HG03039 (cell line): Measurements from ENCODE around the gene BRAF.
"Not testable (repeated sequence)": the region's sequence is repeated elsewhere in the genome, so short reads cannot be mapped to it uniquely, and the experiment has no call there.

Experiments used
- ATAC-seq: cut with Tn5 transposase; IDR thresholded peaks from one replicate; pipeline ENCODE4 v1.9.1; 2021; ENCODE audit warnings: mild to moderate bottlenecking, moderate library complexity; ENCODE audit not compliant: unreplicated experiment

BRAF gene

DNA sequence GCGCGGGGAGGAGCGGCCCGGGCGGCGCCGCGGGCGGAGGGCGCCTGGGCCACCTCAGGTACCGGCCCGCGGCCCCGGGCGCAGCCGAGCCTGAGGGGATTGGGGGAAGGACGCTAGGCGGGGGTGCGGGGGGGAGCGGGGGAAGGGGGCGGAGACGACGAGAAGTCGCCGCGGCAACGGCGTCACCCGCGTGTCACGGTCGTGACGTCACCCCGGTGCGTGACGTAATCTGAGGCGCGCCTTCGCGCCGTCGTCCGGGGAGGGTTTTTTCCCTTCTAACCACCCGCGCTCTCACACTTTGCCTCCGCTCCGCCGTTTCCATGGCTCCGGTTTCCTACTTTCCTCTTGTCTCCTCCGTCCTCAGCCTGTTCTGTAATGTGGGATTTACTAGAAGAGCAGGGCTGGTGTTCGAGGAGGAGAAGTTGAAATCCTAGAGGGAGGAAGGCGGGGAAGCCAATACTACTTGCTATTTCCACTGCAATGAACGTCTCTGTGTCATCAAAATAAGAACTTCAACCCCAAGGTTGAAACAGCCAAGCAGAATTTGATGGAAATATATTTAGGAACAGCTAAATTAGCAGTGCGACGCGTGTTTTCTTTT is at the start of gene BRAF:
BRAF (minus strand) TSS at position 109 of the 601 bp plus-strand sequence. CDS start 226 bp downstream, outside the sequence.
- peak; percentile 49 for ATAC-seq

DNA sequence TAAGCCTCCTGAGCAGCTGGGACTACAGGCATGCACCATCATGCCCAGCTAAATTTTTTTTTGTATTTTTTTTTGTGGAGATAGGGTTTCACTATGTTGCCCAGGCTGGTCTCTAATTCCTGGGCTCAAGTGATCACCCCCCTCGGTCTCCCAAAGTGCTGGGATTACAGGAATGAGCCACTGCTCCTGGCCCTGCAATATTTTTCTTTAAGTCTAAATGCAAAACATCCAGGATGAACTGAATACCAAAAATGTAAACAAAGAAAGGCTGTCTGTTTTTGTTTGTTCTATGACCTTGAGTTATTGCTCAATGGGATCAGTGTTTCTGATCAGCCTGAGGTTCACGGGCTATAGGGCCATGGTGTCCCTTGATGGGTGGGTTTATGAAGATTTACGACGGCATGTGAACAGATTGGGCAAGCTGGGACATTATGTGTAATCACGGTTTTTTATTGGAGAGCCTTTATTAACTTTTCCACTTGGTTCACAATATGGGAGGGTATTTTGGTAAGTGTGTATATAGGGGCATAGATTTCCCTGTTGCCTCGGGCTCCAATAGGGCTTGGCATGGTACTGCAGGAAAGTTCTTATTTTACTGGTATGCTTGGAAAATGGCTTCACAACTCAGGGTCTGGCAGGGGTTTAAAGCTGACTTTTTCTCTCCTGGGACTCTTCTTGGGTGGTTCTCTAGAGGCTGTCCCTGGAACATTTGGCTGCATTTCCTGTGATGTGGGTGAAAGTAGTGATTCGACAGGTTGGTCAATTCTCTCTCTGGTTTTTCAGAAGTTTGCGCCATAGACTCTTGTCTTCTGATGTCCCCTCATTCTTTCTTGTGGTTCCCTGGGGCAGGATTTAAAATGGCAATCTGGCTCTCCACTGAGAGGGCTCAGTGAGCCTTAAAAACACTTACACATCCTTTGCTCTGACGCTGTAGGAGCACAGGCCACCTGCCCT is 48.4 kb upstream of the BRAF start:
- ATAC-seq: no peak

DNA sequence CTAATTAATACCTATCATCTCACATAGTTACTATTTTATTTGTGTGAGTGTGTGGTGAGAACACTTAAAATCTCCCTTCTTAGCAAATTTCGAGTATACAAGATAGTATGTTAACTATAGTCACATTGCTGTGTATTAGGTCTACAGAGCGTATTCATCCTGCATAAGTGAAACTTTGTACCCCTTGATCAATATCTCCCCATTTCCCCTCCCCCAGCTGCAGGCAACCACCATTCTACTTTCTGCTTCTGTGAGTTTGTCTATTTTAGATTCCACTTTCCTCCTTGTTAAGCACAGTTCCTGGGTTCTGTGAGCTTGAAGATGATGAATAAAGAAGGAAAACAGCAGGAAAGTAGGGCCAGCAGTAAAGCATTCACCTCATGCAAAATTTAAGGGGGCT is 47.6 kb upstream of the BRAF start:
- no peak for ATAC-seq

DNA sequence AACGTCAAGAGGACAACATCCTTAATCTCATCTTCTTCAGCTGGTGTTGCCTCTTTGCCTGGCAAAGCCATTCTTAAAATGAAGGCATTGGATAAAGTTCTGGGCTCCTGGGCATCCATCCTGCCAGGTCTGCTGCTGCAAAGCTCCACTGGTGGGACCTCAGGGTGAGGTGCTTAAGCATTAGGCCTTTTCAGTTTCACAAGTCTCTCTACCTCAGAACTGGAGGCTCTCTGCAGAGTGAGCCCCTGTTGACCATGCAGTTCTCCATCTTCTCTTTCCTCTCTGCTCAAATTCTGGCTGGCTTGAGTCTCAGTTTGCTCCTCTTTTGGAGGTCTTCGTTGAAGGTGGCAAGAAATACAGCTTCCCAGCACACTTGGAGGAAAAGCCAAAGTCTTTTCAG is 42.7 kb upstream of the BRAF start:
- ATAC-seq: no peak

DNA sequence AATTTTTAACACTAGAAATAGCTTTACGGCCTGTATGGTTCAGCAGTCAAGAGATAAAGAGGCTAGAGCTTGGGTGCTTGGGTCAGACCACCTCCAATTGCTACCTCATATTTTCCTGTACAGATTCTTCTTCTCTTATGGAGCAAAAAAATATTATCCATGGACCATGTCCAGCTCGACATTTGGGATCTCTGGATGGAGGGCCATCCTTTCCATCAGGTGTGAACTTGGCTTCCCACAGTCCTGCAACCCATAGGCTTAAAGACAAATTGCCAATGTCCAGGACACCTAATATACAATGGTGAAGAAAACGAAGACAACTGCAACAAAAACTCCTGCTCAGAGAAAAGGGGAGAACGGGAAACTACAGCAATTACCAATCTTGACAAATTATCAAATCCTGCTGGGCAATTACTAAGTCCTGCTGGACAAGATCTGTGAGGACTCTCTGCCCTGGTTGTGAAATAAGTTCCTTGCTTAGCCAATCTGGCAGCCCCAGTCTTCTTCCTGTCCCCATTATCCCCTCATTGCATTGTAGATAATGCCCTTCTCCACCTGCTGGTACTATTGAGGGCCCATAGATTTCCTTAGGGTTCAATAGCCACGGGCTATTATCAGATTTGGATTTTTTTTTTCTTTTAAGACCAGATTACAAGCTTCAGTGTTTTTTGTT is 42.0 kb upstream of the BRAF start:
- no peak for ATAC-seq

DNA sequence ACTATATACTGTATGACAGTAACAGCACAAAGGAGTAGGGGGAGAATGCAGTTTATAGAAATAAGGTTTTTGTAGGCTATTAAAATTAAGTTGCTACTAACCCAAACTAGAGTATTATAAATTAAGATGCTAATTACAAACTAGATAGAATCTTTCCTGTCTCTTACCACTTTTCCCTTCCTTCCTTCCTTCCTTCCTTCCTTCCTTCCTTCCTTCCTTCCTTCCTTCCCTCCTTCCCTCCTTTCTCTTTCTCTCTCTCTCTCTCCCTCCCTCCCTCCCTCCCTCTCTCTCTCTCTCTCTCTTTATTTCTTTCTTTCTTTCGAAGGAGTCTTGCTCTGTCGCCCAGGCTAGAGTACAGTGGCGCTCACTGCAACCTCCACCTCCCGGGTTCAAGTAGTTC is 36.4 kb upstream of the BRAF start:
- ATAC-seq: no peak

DNA sequence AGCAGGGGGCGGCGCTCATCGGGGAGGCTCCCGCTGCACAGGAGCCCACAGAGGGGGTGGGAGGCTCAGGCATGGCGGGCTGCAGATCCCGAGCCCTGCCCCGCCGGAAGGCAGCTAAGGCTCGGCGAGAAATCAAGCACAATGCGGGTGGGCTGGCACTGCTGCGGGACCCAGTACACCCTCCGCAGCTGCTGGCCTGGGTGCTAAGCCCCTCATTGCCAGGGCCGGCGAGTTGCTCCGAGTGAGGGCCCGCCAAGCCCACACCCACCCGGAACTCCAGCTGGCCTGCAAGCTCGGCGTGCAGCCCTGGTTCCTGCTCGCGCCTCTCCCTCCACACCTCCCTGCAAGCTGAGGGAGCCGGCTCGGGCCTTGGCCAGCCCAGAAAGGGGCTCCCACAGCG is 32.3 kb upstream of the BRAF start:
- not testable (repeated sequence) for ATAC-seq

DNA sequence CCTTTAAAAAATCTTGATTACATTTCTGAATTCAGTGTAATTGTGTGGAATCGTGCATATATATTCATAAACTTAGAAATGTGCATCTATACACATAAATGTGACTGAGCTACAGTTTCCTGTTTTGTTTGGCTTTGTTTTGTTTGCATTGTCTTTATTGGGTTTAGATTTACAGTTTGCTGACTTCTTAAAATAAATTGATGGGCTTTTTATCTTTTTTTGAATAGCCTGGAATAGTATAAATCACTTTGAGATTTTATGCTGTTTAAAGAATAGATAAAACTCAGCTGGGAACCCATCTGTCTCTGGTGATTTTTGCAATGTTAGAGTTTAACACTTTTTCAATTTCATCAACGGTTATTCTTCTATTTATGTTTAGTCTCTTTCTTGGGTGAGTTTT is 21.2 kb upstream of the BRAF start:
- no peak for ATAC-seq

DNA sequence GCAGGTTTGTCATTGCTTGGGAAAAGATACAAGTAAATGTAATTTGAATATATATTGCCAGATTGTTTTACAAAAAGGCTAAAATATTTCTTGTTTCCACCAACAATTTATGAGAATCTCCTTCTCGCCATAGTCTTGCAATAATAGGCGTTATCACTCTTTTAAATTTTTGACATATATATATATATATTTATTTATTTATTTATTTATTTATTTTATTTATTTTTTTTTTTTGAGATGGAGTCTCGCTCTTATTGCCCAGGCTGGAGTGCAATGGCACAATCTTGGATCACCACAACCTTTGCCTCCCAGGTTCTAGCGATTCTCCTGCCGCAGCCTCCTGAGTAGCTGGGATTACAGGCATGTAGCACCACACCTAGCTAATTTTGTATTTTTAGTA is 17.5 kb upstream of the BRAF start:
- ATAC-seq: not testable (repeated sequence)

DNA sequence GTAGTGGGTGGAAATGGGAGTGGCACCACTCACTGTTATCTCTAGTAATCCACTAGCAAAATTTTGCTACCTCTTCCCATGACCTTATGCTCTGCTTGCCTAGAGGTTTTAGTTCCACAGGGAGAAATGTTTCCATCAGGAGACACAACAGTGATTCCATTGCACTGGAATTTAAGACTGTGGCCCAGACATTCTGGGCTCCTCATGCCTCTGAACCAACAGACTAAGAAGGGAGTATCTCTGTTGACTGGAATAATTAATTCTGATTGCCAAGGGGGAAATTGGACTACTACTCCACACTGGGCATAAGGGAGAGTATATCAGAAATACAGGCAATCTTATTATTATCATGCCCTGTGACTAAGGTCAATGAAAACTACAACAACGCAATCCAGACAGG is 16.2 kb upstream of the BRAF start:
- no peak for ATAC-seq

DNA sequence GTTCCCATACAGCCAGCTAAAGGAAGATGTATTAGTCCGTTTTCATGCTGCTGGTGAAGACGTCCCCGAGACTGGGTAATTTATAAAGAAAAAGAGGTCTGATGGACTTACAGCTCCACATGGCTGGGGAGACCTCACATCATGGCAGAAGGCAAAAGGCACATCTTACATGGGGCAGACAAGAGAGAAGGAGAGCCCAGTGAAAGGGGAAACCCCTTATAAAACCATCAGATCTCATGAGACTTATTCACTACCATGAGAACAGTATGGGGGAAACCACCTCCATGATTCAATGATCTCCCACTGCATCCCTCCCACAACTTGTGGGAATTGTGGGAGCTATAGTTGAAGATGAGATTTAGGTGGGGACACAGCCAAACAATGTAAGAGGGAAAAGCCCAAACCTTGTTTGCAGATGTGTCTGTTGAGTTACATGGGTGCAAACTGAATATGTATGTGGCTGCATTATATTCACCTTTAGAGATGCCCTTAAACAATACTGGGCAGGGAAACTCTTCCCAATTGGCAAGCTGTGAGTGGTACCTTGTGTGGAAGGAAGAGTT is 13.1 kb upstream of the BRAF start:
- ATAC-seq: no peak

DNA sequence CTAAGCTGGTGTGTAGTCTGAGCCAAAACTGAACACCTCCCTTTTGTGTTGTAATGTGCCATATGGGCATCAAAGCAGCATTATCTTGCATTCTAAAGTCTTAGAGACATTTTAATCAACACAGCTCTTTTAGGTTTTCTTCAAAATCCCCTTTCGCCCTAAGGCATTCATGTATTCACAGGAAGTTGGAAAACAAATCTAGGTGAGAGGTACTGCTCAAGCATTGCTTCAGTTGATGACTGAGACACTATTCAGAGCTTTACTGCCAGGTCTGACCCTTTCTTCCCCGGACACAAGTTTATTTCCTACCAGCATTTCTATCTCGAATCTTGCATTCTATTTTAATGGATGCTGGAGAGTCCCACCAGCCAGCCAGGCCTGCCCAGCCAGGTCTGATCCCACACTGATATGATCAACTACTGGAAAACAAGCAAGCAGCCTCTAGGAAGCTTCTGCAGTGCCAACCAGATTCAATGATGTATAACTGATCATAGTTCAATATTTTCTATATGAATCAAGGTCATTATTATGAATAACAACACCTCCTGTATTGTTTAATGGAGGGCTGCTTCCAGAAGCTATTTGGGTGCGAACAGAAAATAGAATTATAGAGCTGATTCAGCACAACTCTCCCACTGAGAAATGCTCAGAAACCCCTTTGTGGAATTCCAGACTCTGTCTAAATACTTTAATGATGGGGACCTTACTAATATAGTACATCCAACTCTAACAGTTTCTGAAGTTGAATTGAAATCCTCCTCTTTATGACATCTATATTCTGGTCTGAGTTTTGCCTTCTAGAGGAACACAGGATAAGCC is 4.0 kb upstream of the BRAF start:
- no peak for ATAC-seq

DNA sequence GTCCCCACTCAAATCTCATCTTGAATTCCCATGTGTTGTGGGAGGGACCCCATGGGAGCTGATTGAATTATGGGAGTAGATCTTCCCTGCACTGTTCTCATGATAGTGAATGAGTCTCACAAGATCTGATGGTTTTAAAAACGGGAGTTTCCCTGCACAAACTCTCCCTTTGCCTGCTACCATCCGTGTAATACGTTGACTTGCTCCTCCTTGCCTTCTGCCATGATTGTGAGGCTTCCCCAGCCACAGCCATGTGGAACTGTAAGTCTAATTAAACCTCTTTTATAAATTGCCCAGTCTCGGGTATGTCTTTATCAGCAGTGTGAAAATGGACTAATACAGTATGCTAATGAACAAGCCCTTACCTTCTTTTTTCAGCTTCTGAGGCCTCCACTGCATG is 3.2 kb upstream of the BRAF start:
- not testable (repeated sequence) for ATAC-seq

DNA sequence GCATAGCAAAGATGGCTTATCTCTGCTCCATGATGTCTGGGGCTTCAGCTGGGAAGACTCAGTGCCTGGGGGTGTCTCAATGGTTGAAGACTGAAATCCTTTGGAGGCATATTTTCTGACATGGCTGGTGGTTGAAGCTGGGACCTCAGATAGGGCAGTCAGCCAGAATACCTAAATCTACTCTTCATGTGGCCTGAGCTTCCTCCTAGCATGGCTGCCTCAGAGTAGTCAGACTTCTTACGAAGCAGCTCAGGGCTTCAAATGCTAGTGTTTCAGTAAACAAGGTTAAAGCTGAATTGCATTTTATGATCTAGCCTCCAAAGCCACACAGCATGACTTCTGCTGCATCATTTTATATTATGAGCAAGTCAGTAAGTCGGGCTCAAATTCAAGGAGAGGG is 2.6 kb upstream of the BRAF start:
- ATAC-seq: no peak

DNA sequence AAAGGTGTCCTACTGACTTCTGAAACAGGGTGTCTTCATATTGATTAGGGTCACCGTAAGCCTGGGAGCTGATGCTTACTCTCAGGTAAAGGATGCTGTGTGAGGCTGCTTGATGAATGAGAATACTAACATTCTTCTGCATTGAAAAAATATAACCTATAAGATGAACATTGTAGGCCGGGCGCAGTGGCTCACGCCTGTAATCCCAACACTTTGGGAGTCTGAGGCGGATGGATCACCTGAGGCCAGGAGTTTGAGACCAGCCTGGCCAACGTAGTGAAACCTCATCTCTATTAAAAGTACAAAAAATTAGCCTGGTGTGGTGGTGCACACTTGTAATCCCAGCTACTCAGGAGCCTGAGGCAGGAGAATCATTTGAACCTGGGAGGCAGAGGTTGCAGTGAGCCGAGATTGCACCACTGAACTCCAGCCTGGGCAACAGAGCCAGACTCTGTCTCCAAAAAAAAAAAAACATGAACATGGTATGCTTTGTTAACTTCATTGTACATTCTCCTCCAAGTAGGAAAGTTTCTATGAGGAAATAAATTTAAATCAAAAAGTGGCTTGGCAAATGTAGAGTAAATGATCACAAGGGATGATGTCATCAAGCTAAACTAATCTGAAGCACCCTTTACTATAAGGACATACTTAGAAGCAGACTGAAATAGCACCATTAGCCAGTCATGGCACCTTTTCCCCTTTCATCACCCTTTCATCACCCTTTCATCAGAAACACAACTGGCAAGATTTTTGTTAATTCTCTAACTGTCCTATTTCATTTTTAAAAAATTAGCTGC is 1.5 kb upstream of the BRAF start:
- ATAC-seq: no peak

DNA sequence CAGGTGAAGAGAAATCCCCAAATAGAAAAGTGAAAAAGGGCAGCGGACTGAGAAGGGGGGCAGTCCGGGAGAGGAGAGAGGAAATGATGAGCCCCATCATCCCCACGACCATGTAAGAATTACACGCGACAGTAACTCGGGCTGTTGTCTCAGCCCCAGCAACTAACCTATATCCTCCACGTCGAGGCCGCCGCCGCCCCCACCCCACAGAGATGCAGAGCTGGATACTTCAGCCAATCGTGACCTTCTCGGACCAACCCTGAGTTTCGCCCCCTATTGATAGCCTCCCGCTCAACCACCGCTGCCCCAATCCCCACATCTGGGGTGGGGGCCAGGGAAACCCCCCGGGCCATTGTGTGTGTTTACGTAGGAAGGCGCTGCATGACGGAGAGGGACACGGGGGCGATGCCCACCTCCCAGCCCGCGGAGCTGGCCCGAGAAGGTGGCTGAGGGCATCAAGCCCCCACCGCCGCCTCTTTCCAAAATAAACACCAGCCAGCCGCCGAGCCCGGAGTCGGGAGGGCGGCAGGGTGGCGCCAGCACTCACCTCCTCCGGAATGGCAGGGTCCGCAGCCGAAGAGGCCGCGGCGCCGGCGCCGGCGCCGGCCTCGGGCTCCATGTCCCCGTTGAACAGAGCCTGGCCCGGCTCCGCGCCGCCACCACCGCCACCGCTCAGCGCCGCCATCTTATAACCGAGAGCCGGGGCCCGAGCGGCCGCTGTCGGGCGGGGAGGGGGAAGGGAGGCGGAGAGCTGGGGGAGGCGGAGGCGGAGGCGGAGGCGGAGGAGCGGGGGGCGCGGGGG is 509 bp downstream of the BRAF start:
- peak; percentile 81 for ATAC-seq

DNA sequence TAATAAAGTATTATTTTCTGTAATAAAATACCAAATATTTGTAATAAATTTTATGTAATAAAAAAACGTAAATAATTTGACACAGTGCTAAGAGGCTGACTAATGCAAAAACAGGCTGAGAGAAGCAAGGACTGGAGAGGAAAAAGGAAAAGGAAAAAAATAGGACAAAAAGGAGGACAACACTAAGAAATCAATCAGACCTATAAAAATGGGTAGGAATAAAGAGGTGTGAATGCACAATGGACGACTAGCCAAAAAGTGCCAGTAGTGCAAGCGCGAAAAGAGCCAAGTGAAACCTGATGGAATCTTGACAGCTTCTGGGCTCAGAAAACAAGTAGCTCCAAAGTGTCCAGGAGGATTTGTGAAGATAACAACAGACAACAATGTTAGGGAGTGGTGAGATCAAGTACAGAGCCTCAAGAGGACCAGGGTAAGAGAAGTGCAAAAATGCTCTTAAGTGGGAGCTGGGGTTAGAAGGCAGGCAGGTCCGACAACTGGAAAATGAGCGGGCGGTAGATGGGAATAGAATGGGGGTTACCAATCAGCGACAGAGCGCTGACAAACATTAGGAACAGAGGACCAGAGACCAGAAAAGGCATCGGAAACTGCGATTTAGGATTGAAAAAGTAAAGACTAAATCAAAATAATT is 1.2 kb downstream of the BRAF start:
- ATAC-seq: no peak

DNA sequence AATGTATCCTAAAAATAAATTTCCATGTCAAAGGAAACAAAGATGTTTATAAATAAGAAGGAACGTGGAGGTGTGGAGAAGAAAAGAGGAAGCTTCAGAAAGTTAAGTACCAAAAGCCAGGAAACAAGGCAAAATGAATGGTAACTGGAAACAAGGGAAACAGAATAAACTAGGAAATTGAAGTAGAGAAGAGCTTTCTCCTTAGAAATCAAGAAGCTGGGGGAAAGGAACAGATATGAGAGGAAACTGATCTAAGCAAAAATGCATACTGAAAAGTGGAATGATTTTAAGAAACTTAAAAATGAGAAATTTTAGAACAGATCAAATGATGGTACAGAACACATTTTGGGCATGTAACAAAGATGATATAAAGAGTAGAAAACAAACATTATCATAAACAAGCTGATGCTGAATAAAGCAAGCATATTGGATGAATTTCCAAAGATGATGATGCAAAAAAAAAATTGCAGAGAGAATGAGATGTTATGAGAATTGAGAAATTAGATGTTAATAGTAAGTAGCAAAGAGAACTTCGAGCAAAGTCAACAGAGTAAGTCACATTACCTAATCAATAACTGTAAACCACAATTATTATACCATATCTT is 1.9 kb downstream of the BRAF start:
- no peak for ATAC-seq
